K562 (cell line): ENCODE data around the gene FASTK. TPM values are rescaled to one million over a fixed set of nuclear protein-coding genes. Genes with fewer than 3 reads are reported as not detected.
A peak's percentile ranks its signal among the peaks of the same experiment; 100 is the strongest.

Source experiments
- C11orf30 ChIP-seq: fragments of 450-650 bp; IDR thresholded peaks from 2 replicates; pipeline ENCODE4 v1.6.1; 2016; ENCODE audit warnings: low read depth, mild to moderate bottlenecking
- CSDE1 ChIP-seq, 2 experiments: fragments of 450-650 bp; IDR thresholded peaks; 2 replicates each; pipeline ENCODE4 v1.6.1; 2016; ENCODE audit warnings: mild to moderate bottlenecking in 1 of 2
- FOS ChIP-seq: IDR thresholded peaks from 3 replicates; pipeline ENCODE4 v1.6.1; 2011; ENCODE audit not compliant: insufficient read length; ENCODE audit errors: extremely low read depth
- MCM2 ChIP-seq: fragments of 450-650 bp; IDR thresholded peaks from 2 replicates; pipeline ENCODE4 v1.6.1; 2017; ENCODE audit warnings: low read depth, mild to moderate bottlenecking
- MEIS2 ChIP-seq: fragments of 450-650 bp; IDR thresholded peaks from 2 replicates; pipeline ENCODE4 v1.6.1; 2014; ENCODE audit warnings: mild to moderate bottlenecking; ENCODE audit not compliant: partially characterized antibody
- NCOA2 ChIP-seq, 2 experiments: fragments of 450-650 bp; IDR thresholded peaks; 2 replicates each; pipeline ENCODE4 v1.6.1; 2018; ENCODE audit warnings: mild to moderate bottlenecking in 2 of 2, moderate library complexity in 1 of 2; ENCODE audit not compliant: partially characterized antibody in 2 of 2
- NCOA4 ChIP-seq: fragments of 450-650 bp; IDR thresholded peaks from 2 replicates; pipeline ENCODE4 v1.6.1; 2018; ENCODE audit warnings: mild to moderate bottlenecking; ENCODE audit not compliant: partially characterized antibody
- NFATC3 ChIP-seq: fragments of 450-650 bp; IDR thresholded peaks from 2 replicates; pipeline ENCODE4 v1.6.1; 2017; ENCODE audit warnings: mild to moderate bottlenecking
- SRSF7 ChIP-seq: fragments of 200-400 bp; formaldehyde crosslinking; optimal IDR thresholded peaks from 2 replicates; pipeline ENCODE3; 2017; ENCODE audit warnings: mild to moderate bottlenecking, low read depth, low read length
- TEAD2 ChIP-seq: fragments of 450-650 bp; IDR thresholded peaks from 2 replicates; pipeline ENCODE4 v1.6.1; 2016; ENCODE audit warnings: missing genetic modification characterization, control low read depth, missing compliant biosample characterization
- ZNF24 ChIP-seq: fragments of 450-650 bp; IDR thresholded peaks from 2 replicates; pipeline ENCODE4 v1.6.1; 2016
- ZNF778 ChIP-seq: fragments of 450-650 bp; formaldehyde crosslinking; IDR thresholded peaks from 2 replicates; pipeline ENCODE4 v1.4.0; 2020; ENCODE audit warnings: mild to moderate bottlenecking, moderate library complexity
- polyA plus RNA-seq, 8 experiments: library from polyadenylated mRNA; depleted of rRNA in 4 of 8; stranded (reverse) in 5 of 8; unstranded in 3 of 8; fragments of >200 nt; fragmentation: Nextera tagmentation in 2 of 8; fragmentation: Illumina TruSeq in 1 of 8; extraction: Ambion mirVana in 2 of 8; extraction: Trizol in 1 of 8; gene quantifications; 2 replicates each; pipeline versions ENCODE4 v1.2.1 to v1.2.3, GENCODE V29; 2011 to 2014; ENCODE audit warnings: inconsistent platforms in 1 of 8, missing spikeins in 1 of 8
- total RNA-seq, 7 experiments: library from RNA; depleted of rRNA in 6 of 7; stranded (reverse); fragments of >200 nt in 6 of 7; fragmentation: Illumina TruSeq in 2 of 7; extraction: Trizol in 2 of 7; gene quantifications; 2 replicates each; pipeline versions ENCODE4 v1.2.1 to v1.2.3, GENCODE V29; 2011 to 2021; ENCODE audit warnings: low replicate concordance in 1 of 7
- TF ChIP-seq, protein P1 (sequence below): fragments of 450-650 bp; formaldehyde crosslinking; IDR thresholded peaks from 2 replicates; pipeline ENCODE4 v1.4.0; 2020; ENCODE audit warnings: mild to moderate bottlenecking, mixed read lengths
- TF ChIP-seq, protein P2 (sequence below): fragments of 250-450 bp; sonication (Bioruptor Pico); IDR thresholded peaks from 2 replicates; pipeline ENCODE4 v1.5.0; 2021
- TF ChIP-seq, protein P3 (sequence below): fragments of 450-650 bp; formaldehyde crosslinking; IDR thresholded peaks from 2 replicates; pipeline ENCODE4 v1.4.0; 2020; ENCODE audit warnings: mild to moderate bottlenecking, moderate library complexity
- TF ChIP-seq, protein P4 (sequence below), 2 experiments: fragments of 450-650 bp; IDR thresholded peaks; 2 replicates each; pipeline ENCODE4 v1.6.1; 2016; ENCODE audit warnings: mild to moderate bottlenecking in 2 of 2, borderline replicate concordance in 1 of 2, low read depth in 1 of 2, moderate library complexity in 1 of 2

The FASTK gene
- total and polyA plus RNA-seq, 9 of the 15 experiments (the other 6 are each of a cell fraction or from before 2014, with no cell fraction given), result 0.51 to 150 (median 48.2) TPM

DNA sequence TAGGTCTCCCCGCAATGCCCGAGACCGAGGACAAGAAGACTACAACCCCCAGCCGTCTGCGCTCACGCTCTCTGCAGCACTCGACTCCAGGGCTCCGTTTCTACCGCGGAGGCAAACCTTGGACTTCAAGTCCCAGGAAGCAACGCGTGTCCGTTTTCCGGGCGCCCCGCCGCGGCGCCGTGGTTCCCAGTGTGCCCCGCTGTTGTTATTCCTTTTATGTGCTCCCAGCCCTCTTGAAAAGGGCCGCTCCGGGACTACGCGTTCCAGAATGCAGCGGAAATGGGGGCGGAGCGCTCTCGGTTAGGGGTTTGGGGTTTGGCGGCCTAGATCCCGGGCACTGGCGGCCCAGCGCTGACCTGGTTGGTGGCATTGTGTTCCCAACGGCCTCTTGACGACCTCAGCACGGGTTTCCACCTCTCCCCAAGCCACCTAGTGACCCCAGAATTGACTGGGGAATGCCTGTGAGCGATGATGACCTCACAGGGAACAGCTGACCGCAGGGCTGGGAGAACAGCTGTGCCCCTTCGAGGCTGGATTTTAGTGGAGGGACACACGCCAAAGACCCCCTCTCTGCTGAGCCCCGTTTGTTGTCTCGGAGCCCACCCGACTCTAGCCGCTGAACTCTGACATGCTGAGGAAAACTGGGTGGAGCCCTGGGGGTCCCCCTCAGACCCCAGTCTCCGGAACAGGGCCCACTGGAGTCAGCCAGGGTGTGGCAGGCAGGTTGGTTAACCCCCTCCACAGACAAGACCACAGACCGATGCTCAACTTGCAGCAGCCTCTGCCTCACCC lies 22.4 kb downstream of the FASTK start (continued):
- TF ChIP-seq, protein P1, sequence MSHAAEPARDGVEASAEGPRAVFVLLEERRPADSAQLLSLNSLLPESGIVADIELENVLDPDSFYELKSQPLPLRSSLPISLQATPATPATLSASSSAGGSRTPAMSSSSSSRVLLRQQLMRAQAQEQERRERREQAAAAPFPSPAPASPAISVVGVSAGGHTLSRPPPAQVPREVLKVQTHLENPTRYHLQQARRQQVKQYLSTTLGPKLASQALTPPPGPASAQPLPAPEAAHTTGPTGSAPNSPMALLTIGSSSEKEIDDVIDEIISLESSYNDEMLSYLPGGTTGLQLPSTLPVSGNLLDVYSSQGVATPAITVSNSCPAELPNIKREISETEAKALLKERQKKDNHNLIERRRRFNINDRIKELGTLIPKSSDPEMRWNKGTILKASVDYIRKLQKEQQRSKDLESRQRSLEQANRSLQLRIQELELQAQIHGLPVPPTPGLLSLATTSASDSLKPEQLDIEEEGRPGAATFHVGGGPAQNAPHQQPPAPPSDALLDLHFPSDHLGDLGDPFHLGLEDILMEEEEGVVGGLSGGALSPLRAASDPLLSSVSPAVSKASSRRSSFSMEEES (CRISPR knock-in tag), result no peak
- no peak for TF ChIP-seq CSDE1 (IDR thresholded peaks at IDR 0.05)
- TF ChIP-seq NCOA4, result no peak
- TF ChIP-seq ZNF778 (CRISPR knock-in tag), result no peak
- no peak for TF ChIP-seq NCOA2 (IDR thresholded peaks at IDR 0.05; ENCODE audit: partially characterized antibody in 2 of 2)
- TF ChIP-seq MEIS2, result no peak
- TF ChIP-seq TEAD2 (tag), result no peak
- TF ChIP-seq FOS, result no peak
- no peak for TF ChIP-seq NFATC3
- TF ChIP-seq, protein P2, sequence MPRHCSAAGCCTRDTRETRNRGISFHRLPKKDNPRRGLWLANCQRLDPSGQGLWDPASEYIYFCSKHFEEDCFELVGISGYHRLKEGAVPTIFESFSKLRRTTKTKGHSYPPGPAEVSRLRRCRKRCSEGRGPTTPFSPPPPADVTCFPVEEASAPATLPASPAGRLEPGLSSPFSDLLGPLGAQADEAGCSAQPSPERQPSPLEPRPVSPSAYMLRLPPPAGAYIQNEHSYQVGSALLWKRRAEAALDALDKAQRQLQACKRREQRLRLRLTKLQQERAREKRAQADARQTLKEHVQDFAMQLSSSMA, result no peak
- no peak for TF ChIP-seq SRSF7
- TF ChIP-seq, protein P3, sequence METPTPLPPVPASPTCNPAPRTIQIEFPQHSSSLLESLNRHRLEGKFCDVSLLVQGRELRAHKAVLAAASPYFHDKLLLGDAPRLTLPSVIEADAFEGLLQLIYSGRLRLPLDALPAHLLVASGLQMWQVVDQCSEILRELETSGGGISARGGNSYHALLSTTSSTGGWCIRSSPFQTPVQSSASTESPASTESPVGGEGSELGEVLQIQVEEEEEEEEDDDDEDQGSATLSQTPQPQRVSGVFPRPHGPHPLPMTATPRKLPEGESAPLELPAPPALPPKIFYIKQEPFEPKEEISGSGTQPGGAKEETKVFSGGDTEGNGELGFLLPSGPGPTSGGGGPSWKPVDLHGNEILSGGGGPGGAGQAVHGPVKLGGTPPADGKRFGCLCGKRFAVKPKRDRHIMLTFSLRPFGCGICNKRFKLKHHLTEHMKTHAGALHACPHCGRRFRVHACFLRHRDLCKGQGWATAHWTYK, result no peak
- TF ChIP-seq, protein P4, sequence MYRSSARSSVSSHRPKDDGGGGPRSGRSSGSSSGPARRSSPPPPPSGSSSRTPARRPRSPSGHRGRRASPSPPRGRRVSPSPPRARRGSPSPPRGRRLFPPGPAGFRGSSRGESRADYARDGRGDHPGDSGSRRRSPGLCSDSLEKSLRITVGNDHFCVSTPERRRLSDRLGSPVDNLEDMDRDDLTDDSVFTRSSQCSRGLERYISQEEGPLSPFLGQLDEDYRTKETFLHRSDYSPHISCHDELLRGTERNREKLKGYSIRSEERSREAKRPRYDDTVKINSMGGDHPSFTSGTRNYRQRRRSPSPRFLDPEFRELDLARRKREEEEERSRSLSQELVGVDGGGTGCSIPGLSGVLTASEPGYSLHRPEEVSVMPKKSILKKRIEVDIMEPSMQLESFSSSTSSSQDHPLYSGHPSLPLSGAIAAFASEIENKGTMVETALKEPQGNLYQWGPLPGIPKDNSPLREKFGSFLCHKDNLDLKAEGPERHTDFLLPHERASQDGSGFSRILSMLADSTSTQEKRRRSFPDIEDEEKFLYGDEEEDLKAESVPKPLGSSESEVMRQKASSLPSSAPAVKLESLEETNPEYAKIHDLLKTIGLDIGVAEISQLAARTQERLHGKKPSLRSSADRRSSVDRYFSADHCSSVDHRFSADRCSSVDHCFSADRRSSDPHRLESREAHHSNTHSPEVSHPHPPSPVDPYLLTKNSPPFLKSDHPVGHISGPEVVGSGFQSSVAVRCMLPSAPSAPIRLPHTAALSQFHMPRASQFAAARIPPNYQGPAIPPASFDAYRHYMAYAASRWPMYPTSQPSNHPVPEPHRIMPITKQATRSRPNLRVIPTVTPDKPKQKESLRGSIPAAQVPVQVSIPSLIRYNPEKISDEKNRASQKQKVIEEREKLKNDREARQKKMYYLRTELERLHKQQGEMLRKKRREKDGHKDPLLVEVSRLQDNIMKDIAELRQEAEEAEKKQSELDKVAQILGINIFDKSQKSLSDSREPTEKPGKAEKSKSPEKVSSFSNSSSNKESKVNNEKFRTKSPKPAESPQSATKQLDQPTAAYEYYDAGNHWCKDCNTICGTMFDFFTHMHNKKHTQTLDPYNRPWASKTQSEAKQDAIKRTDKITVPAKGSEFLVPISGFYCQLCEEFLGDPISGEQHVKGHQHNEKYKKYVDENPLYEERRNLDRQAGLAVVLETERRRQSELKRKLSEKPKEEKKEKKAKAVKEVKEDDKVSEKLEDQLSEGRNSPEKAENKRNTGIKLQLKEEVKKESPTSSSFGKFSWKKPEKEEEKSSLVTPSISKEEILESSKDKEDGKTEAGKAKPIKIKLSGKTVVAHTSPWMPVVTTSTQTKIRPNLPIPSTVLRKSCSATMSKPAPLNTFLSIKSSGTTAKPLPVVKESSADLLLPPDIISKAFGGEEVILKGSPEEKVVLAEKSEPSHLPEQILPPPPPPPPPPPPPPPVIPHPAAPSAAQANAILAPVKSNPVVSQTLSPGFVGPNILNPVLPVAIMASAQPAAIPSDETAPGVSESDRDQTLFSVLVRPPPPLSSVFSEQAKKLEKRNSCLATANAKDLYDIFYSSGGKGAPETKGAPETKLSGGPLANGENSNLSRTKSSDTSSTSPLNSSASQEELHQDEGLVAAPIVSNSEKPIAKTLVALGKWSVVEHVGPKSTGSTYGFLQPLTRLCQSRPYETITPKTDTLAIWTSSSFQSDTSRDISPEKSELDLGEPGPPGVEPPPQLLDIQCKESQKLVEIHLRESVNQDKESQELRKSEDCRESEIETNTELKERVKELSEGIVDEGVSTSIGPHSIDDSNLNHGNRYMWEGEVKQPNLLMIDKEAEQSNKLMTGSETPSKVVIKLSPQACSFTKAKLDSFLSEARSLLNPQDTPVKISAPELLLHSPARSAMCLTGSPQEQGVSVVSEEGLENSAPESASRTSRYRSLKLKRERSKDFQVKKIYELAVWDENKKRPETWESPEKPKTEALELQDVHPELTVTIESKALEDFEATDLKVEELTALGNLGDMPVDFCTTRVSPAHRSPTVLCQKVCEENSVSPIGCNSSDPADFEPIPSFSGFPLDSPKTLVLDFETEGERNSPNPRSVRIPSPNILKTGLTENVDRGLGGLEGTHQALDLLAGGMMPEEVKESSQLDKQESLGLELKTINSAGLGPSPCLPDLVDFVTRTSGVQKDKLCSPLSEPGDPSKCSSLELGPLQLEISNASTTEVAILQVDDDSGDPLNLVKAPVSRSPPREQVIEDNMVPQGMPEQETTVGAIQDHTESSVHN (IDR thresholded peaks at IDR 0.05; ENCODE audit: borderline replicate concordance in 1 of 2, low read depth in 1 of 2), result peak in 1 of 2 experiments; percentile 94; a peak in 2 of 4 replicates
- no peak for TF ChIP-seq MCM2
- TF ChIP-seq ZNF24, result no peak
- TF ChIP-seq C11orf30, result no peak
